Mucosa of rectum (tissue), 2 donors: Measurements from ENCODE around the gene ERF.

Source experiments
- H3K27ac ChIP-seq, 2 donors: one replicate each; pipeline ENCODE4 v1.7.0; 2013; ENCODE audit warnings: inconsistent platforms in 2 of 2, low read depth in 2 of 2, low read length in 2 of 2
- H3K27me3 ChIP-seq, 2 donors: one replicate each; pipeline ENCODE4 v1.7.0; 2013; ENCODE audit warnings: low read length in 2 of 2; ENCODE audit not compliant: control insufficient read depth in 2 of 2, insufficient read depth in 2 of 2
- H3K36me3 ChIP-seq, 2 donors: one replicate each; pipeline ENCODE4 v1.7.0; 2013; ENCODE audit warnings: low read length in 2 of 2; ENCODE audit not compliant: control insufficient read depth in 2 of 2, insufficient read depth in 2 of 2
- H3K4me1 ChIP-seq, 2 donors: one replicate each; pipeline ENCODE4 v1.7.0; 2013; ENCODE audit warnings: low read length in 2 of 2, mild to moderate bottlenecking in 1 of 2; ENCODE audit not compliant: control insufficient read depth in 2 of 2, insufficient read depth in 2 of 2
- H3K4me3 ChIP-seq, 2 donors: one replicate each; pipeline ENCODE4 v1.7.0; 2013; ENCODE audit warnings: low read length in 2 of 2
- H3K9ac ChIP-seq, 2 donors: one replicate each; pipeline ENCODE4 v1.7.0; 2013; ENCODE audit warnings: low read length in 2 of 2, low read depth in 1 of 2, mild to moderate bottlenecking in 1 of 2
- H3K9me3 ChIP-seq, 2 donors: one replicate each; pipeline ENCODE4 v1.7.0; 2013; ENCODE audit warnings: low read length in 2 of 2; ENCODE audit not compliant: control insufficient read depth in 2 of 2
- donor health status: healthy.
- donor health status: Normal muscosa, but diverticular disease.

Gene ERF

GRCh38 chr19:42255766-42256745 lies 1.1 kb upstream of the ERF start:
- no peaks in the 10 kb centered on the region for H3K9me3 ChIP-seq
- H3K9ac ChIP-seq, result peak overlapping the region; percentile 64 to 77
- peaks cover 20 to 32% of the 10 kb centered on the region in 2 donors for H3K4me1 ChIP-seq
- no peaks in the 10 kb centered on the region for H3K27me3 ChIP-seq
- no peaks in the 10 kb centered on the region for H3K36me3 ChIP-seq
- H3K27ac ChIP-seq, result peak overlapping the region; percentile 80 to 84
- H3K4me3 ChIP-seq, result peak overlapping the region; percentile 56 to 74

DNA sequence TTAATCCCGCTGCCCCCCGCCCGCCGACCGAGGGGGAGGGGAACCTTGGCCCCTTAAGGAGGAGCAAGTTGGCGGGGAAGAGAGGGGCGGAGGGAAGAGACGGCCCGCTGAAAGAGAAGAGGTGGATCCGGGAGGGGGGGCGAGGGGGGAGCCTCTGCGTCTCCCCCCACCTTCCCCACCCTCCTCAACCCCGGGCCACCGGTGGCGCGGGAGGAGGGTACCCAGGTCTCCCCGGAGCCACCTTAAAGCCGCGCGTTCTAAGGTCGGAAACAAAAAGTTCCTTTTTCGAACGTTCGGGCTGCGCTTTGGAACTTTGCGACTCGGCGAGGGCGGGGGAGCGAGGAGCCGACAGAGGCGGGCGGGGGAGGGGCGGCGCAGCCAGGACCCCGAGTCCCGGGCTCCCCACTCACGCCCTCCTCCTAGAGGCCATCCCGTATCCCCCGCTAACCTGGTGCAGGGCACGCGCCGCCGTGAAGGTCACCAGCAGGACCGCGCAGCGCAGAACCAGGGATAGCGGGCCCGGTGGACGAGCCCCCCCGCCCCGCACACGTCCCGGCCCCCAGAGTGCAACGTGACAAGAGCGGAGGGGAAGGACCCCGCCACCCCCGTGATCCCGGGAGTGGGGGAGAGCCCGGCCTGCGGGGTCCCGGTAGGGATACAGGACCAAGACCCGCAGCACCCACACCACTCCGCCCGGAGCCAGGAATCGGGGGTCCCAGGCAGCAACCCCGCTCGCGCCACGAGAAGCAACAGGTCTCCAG lies 659 bp downstream of the ERF start:
- Histone ChIP-seq H3K9ac (peak overlapping the region; percentile 89 to 95), H3K36me3 (peaks cover 0 to 7% of the 10 kb centered on the region in 2 donors), H3K4me1 (peaks cover 20 to 32% of the 10 kb centered on the region in 2 donors), H3K9me3 (no peaks in the 10 kb centered on the region), H3K27me3 (no peaks in the 10 kb centered on the region), H3K4me3 (peak overlapping the region; percentile 82 to 92), H3K27ac (peak overlapping the region; percentile 96 to 99)

GRCh38 chr19:42253245-42254088 lies 1.5 kb downstream of the ERF start:
- Histone ChIP-seq H3K4me3 (peak overlapping the region; percentile 74 to 92), H3K9ac (peak overlapping the region; percentile 60 to 74), H3K27me3 (no peaks in the 10 kb centered on the region), H3K27ac (peak overlapping the region; percentile 96 to 99), H3K36me3 (peaks cover 3 to 7% of the 10 kb centered on the region in 2 donors), H3K9me3 (no peaks in the 10 kb centered on the region), H3K4me1 (peaks cover 20 to 32% of the 10 kb centered on the region in 2 donors)

- Histone ChIP-seq H3K9me3 (no peaks in the 10 kb centered on the region), H3K27ac (peak overlapping the region; percentile 79 to 99), H3K4me3 (peak overlapping the region; percentile 69 to 74), H3K9ac (peak overlapping the region; percentile 60 to 74), H3K4me1 (peaks cover 20 to 32% of the 10 kb centered on the region in 2 donors), H3K27me3 (no peaks in the 10 kb centered on the region), H3K36me3 (peaks cover 3 to 7% of the 10 kb centered on the region in 2 donors)
Measured at GRCh38 chr19:42252365-42253244, 2.3 kb downstream of the ERF start.

DNA sequence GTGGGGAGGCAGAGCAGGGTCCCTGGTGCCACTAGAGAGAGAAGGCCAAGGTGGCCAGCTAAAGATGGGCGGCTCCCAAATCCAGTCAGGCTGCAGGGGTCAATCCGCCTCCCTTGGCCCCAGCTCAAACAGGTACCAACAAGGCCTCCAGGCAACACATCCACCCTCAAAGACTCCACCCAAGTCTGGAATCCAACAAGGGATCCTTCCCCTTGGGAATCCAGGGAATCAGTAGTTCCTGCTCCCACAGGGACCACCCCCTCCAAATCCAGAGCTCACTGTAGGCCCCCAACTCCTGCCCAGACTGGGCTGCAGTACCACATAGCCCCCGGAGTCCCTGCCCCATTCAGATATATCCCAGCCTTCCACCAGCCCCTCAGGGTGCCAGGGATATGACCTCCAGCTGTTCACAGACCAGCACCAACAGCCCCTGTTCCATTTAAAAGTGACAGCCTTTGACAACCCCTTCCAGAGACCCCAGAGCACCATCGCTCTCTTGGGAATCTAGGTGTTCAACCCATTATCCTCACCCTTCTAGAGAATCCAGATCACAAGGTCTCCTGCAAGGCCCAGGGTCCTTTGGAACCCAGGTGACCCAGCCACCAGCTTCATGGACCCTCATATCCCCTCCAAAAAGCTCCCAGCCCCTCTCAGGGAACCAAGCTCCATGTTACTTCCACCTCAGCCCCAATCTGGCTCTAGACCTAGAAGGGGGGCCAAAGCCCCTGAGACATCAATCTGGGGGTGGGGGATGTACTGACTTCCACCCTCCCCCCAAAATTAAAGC lies 3.2 kb downstream of the ERF start:
- Histone ChIP-seq H3K4me3 (peak overlapping the region in 1 of 2 donors; percentile 9), H3K4me1 (peaks cover 20 to 29% of the 10 kb centered on the region in 2 donors), H3K9ac (no peak overlapping the region), H3K9me3 (no peaks in the 10 kb centered on the region), H3K27me3 (no peaks in the 10 kb centered on the region), H3K27ac (no peak overlapping the region), H3K36me3 (peaks cover 3 to 7% of the 10 kb centered on the region in 2 donors)

GRCh38 chr19:42250666-42251531 lies 4.0 kb downstream of the ERF start:
- no peak overlapping the region for H3K9ac ChIP-seq
- H3K9me3 ChIP-seq, result no peaks in the 10 kb centered on the region
- H3K4me3 ChIP-seq, result no peak overlapping the region
- H3K27ac ChIP-seq, result peak overlapping the region in 1 of 2 donors; percentile 38
- peaks cover 3 to 7% of the 10 kb centered on the region in 2 donors for H3K36me3 ChIP-seq
- H3K4me1 ChIP-seq, result peaks cover 20 to 28% of the 10 kb centered on the region in 2 donors
- H3K27me3 ChIP-seq, result no peaks in the 10 kb centered on the region

DNA sequence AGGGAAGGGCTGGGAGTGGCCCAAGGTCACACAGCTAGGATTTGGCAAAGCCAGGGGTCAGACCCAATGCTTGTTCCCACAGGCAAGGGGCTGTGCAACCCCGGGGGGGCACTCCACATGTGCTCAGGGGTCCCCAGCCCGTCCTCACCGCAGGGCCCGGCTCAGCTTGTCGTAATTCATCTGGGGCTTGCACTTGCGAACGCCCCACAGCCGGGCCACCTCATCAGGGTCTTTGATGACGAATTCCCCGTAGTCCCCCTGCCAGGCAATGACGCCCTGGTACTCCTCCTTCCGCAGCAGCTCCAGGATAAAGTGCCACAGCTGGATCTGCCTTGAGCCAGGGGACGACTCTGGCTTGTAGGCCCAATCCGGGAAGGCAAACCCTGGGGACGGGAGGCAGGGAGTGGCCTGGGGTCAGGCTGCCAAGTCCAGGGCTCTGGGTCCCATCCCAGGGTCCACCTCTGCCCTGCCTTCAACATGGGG lies 4.7 kb downstream of the ERF start:
- Histone ChIP-seq H3K9ac (no peak overlapping the region), H3K9me3 (no peaks in the 10 kb centered on the region), H3K4me3 (no peak overlapping the region), H3K4me1 (peaks cover 16 to 23% of the 10 kb centered on the region in 2 donors), H3K27ac (peak overlapping the region in 1 of 2 donors; percentile 38), H3K27me3 (no peaks in the 10 kb centered on the region), H3K36me3 (peaks cover 3 to 7% of the 10 kb centered on the region in 2 donors)

GRCh38 chr19:42249769-42250168 lies 5.2 kb downstream of the ERF start:
- peaks cover 3 to 7% of the 10 kb centered on the region in 2 donors for H3K36me3 ChIP-seq
- peaks cover 16 to 27% of the 10 kb centered on the region in 2 donors for H3K4me1 ChIP-seq
- no peaks in the 10 kb centered on the region for H3K27me3 ChIP-seq
- no peak overlapping the region for H3K4me3 ChIP-seq
- no peak overlapping the region for H3K27ac ChIP-seq
- no peaks in the 10 kb centered on the region for H3K9me3 ChIP-seq
- no peak overlapping the region for H3K9ac ChIP-seq
